GM12878 (cell line): ENCODE measurements around the gene C1orf232.

Source experiments
- CTCF ChIP-seq, 3 experiments: IDR thresholded peaks in 2 of 3; conservative IDR thresholded peaks in 1 of 3; 2 replicates each; pipeline ENCODE4 v1.5.1; 2011; ENCODE audit warnings: low read depth in 3 of 3, low read length in 3 of 3, mild to moderate bottlenecking in 3 of 3, control low read depth in 2 of 3, moderate library complexity in 2 of 3, inconsistent platforms in 1 of 3, mixed read lengths in 1 of 3; ENCODE audit not compliant: control insufficient read depth in 2 of 3, insufficient read depth in 1 of 3; ENCODE audit errors: extremely low read depth in 1 of 3
- EZH2 ChIP-seq: IDR thresholded peaks from 2 replicates; pipeline ENCODE4 v1.6.1; 2012; ENCODE audit warnings: low read depth, mild to moderate bottlenecking, control low read depth, inconsistent platforms, low read length, borderline replicate concordance; ENCODE audit not compliant: control insufficient read depth
- POU2F2 ChIP-seq: IDR thresholded peaks from 3 replicates; pipeline ENCODE4 v1.6.1; 2011; ENCODE audit warnings: low read depth, mild to moderate bottlenecking, low read length, borderline replicate concordance
- SIN3A ChIP-seq: IDR thresholded peaks from 2 replicates; pipeline ENCODE4 v1.6.1; 2012; ENCODE audit warnings: low read depth, low read length, improper control_type of control experiment
- SUPT20H ChIP-seq: IDR thresholded peaks from 2 replicates; pipeline ENCODE4 v1.6.1; 2011; ENCODE audit warnings: low read depth, mild to moderate bottlenecking, low read length, moderate library complexity, borderline replicate concordance; ENCODE audit not compliant: control insufficient read depth
- TAF1 ChIP-seq: IDR thresholded peaks from 2 replicates; pipeline ENCODE4 v1.6.1; 2011; ENCODE audit warnings: mild to moderate bottlenecking, low read depth, low read length, borderline replicate concordance
- USF2 ChIP-seq: IDR thresholded peaks from 2 replicates; pipeline ENCODE4 v1.6.1; 2011; ENCODE audit warnings: low read depth, low read length, improper control_type of control experiment, borderline replicate concordance
- ZSCAN29 ChIP-seq: fragments of 450-650 bp; IDR thresholded peaks from 2 replicates; pipeline ENCODE4 v1.6.1; 2017; ENCODE audit warnings: mild to moderate bottlenecking, moderate library complexity
- TF ChIP-seq, protein P1 (sequence below): IDR thresholded peaks from 2 replicates; pipeline ENCODE4 v1.6.1; 2011; ENCODE audit warnings: low read depth, mild to moderate bottlenecking, low read length, moderate library complexity, borderline replicate concordance; ENCODE audit errors: extremely low read depth
- TF ChIP-seq, protein P2 (sequence below): IDR thresholded peaks from 2 replicates; pipeline ENCODE4 v1.6.1; 2011; ENCODE audit warnings: borderline replicate concordance, low read depth, mild to moderate bottlenecking, moderate library complexity, mixed read lengths, low read length; ENCODE audit not compliant: insufficient read depth; ENCODE audit errors: extremely low read length
- TF ChIP-seq, protein P3 (sequence below): IDR thresholded peaks from 2 replicates; pipeline ENCODE4 v1.6.1; 2012; ENCODE audit warnings: mild to moderate bottlenecking, low read depth, low read length

- TF ChIP-seq CTCF (IDR thresholded peaks at IDR 0.05 in 2 of 3, conservative IDR thresholded peaks at IDR 0.05 in 1 of 3; ENCODE audit: control insufficient read depth in 2 of 3, extremely low read depth in 1 of 3, insufficient read depth in 1 of 3, low read depth in 3 of 3, low read length in 3 of 3): no peak
- no peak for TF ChIP-seq TAF1
- TF ChIP-seq SIN3A: no peak
- no peak for TF ChIP-seq EZH2
- TF ChIP-seq, protein P1, sequence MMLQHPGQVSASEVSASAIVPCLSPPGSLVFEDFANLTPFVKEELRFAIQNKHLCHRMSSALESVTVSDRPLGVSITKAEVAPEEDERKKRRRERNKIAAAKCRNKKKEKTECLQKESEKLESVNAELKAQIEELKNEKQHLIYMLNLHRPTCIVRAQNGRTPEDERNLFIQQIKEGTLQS: no peak
- no peak for TF ChIP-seq POU2F2
- TF ChIP-seq SUPT20H: no peak
- TF ChIP-seq USF2: no peak
- no peak for TF ChIP-seq ZSCAN29
- TF ChIP-seq, protein P2, sequence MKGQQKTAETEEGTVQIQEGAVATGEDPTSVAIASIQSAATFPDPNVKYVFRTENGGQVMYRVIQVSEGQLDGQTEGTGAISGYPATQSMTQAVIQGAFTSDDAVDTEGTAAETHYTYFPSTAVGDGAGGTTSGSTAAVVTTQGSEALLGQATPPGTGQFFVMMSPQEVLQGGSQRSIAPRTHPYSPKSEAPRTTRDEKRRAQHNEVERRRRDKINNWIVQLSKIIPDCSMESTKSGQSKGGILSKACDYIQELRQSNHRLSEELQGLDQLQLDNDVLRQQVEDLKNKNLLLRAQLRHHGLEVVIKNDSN: no peak
- TF ChIP-seq, protein P3, sequence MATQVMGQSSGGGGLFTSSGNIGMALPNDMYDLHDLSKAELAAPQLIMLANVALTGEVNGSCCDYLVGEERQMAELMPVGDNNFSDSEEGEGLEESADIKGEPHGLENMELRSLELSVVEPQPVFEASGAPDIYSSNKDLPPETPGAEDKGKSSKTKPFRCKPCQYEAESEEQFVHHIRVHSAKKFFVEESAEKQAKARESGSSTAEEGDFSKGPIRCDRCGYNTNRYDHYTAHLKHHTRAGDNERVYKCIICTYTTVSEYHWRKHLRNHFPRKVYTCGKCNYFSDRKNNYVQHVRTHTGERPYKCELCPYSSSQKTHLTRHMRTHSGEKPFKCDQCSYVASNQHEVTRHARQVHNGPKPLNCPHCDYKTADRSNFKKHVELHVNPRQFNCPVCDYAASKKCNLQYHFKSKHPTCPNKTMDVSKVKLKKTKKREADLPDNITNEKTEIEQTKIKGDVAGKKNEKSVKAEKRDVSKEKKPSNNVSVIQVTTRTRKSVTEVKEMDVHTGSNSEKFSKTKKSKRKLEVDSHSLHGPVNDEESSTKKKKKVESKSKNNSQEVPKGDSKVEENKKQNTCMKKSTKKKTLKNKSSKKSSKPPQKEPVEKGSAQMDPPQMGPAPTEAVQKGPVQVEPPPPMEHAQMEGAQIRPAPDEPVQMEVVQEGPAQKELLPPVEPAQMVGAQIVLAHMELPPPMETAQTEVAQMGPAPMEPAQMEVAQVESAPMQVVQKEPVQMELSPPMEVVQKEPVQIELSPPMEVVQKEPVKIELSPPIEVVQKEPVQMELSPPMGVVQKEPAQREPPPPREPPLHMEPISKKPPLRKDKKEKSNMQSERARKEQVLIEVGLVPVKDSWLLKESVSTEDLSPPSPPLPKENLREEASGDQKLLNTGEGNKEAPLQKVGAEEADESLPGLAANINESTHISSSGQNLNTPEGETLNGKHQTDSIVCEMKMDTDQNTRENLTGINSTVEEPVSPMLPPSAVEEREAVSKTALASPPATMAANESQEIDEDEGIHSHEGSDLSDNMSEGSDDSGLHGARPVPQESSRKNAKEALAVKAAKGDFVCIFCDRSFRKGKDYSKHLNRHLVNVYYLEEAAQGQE: no peak
These were observed 39.0 kb downstream of the C1orf232 start for GRCh38 chr1:26129778-26130177.
